Endothelial cell of umbilical vein (primary cell): ENCODE data around the gene NCKAP5.

Experiments
- EZH2 ChIP-seq: IDR thresholded peaks from 2 replicates; pipeline ENCODE4 v1.6.1; 2012; ENCODE audit warnings: borderline replicate concordance, low read depth, mild to moderate bottlenecking, moderate library complexity, low read length, inconsistent platforms; ENCODE audit not compliant: severe bottlenecking
- FOS ChIP-seq: IDR thresholded peaks from 2 replicates; pipeline ENCODE4 v1.6.1; 2011; ENCODE audit warnings: mild to moderate bottlenecking, low read length, moderate library complexity, borderline replicate concordance; ENCODE audit not compliant: insufficient read depth
- GATA2 ChIP-seq: IDR thresholded peaks from 2 replicates; pipeline ENCODE4 v1.7.0; 2011; ENCODE audit warnings: low read depth, mild to moderate bottlenecking, moderate library complexity, mixed read lengths, low read length; ENCODE audit not compliant: insufficient read length, insufficient read depth
- JUN ChIP-seq: IDR thresholded peaks from 2 replicates; pipeline ENCODE4 v1.6.1; 2011; ENCODE audit warnings: borderline replicate concordance, low read depth; ENCODE audit not compliant: insufficient read length, insufficient read depth
- MYC ChIP-seq: IDR thresholded peaks from one replicate; pipeline ENCODE4 v1.6.1; 2011; ENCODE audit warnings: mild to moderate bottlenecking, low read depth, low read length
- POLR2A ChIP-seq: IDR thresholded peaks from 2 replicates; pipeline ENCODE4 v1.6.1; 2012; ENCODE audit warnings: low read depth, mild to moderate bottlenecking, control low read depth, low read length
- POLR2AphosphoS5 ChIP-seq: IDR thresholded peaks from 2 replicates; pipeline ENCODE4 v1.6.1; 2012; ENCODE audit warnings: low read depth, mild to moderate bottlenecking, control low read depth, low read length, moderate library complexity; ENCODE audit not compliant: insufficient read depth
- TF ChIP-seq, protein P1 (sequence below), 2 donors: IDR thresholded peaks; 1 replicate in 1 of 2; 2 replicates in 1 of 2; pipeline ENCODE4 v1.5.1; 2011; ENCODE audit warnings: low read length in 2 of 2, mild to moderate bottlenecking in 2 of 2, moderate library complexity in 2 of 2, control low read depth in 1 of 2, inconsistent platforms in 1 of 2, low read depth in 1 of 2; ENCODE audit not compliant: insufficient read depth in 1 of 2; ENCODE audit errors: extremely low read depth in 1 of 2
- TF ChIP-seq, protein P2 (sequence below): IDR thresholded peaks from 2 replicates; pipeline ENCODE4 v1.6.1; 2011; ENCODE audit not compliant: insufficient read depth, insufficient read length

DNA sequence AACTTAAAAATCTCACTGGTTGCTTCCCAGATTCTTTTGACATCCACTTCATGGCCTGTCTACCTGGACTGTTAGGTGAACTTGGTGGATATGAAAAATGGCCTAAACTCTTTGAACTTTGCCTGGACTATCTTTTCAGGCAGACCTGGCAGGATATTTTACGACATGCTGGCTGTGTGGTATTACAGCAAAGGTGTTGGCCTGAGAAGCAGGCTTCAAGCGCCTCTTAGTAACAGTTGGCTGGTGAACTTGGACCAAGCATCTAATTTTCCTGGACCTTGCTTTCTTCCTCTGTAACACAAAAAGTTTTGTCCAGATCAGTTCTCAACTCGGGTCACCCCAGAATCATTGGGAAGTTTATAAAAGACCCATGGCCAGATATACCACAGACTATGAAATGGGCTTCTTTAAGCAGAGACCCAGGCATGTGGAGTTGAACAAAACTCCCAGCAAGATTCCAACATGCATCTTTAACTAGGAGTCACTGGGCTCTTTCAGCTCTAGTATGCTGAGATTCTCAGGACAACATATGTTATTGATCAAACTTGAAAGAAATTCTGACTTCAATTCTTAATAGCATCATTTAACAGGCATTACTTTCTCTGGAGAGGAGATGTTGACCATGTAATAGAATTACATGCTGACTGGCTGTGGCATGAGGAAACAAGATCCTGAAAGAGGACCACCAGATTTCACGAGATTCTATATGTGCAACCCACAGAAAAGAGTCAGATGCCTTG, 902.7 kb downstream of the NCKAP5 start:
- TF ChIP-seq, protein P1, sequence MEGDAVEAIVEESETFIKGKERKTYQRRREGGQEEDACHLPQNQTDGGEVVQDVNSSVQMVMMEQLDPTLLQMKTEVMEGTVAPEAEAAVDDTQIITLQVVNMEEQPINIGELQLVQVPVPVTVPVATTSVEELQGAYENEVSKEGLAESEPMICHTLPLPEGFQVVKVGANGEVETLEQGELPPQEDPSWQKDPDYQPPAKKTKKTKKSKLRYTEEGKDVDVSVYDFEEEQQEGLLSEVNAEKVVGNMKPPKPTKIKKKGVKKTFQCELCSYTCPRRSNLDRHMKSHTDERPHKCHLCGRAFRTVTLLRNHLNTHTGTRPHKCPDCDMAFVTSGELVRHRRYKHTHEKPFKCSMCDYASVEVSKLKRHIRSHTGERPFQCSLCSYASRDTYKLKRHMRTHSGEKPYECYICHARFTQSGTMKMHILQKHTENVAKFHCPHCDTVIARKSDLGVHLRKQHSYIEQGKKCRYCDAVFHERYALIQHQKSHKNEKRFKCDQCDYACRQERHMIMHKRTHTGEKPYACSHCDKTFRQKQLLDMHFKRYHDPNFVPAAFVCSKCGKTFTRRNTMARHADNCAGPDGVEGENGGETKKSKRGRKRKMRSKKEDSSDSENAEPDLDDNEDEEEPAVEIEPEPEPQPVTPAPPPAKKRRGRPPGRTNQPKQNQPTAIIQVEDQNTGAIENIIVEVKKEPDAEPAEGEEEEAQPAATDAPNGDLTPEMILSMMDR (IDR thresholded peaks at IDR 0.05; ENCODE audit: extremely low read depth in 1 of 2, insufficient read depth in 1 of 2, low read depth in 1 of 2, low read length in 2 of 2): no peak
- TF ChIP-seq EZH2 (no peak), POLR2A (no peak), FOS (no peak), JUN (no peak), POLR2AphosphoS5 (no peak), GATA2 (no peak), MYC (no peak)
- TF ChIP-seq, protein P2, sequence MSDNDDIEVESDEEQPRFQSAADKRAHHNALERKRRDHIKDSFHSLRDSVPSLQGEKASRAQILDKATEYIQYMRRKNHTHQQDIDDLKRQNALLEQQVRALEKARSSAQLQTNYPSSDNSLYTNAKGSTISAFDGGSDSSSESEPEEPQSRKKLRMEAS: no peak
